Left renal cortex interstitium (tissue), 4 donors: ENCODE measurements around the gene DIPK1B. TPM values are rescaled to one million over a fixed set of nuclear protein-coding genes. Genes with fewer than 3 reads are reported as not detected.

Experiments used
- DNase-seq, 4 donors: peaks; one replicate each; pipeline ENCODE4 v3.0.0-alpha.2; 2013; ENCODE audit warnings: low read depth in 4 of 4, low spot score in 2 of 4, missing footprints in 1 of 4
- polyA plus RNA-seq, 4 donors: library from polyadenylated mRNA; unstranded; fragments of 120-200 nt; gene quantifications; one replicate each; pipeline ENCODE4 v1.2.1, GENCODE V29; 2013; ENCODE audit not compliant: insufficient read length in 4 of 4

DIPK1B gene
- polyA plus RNA-seq, 4 donors = 28.5 to 47.3 (median 40.1) TPM

- no peak for DNase-seq
These were observed 39.8 kb upstream of the DIPK1B start for GRCh38 chr9:136672431-136673087.

- no peak for DNase-seq
These were observed 39.0 kb upstream of the DIPK1B start for GRCh38 chr9:136673088-136673974.

- DNase-seq = no peak
These were observed 38.2 kb upstream of the DIPK1B start for GRCh38 chr9:136673975-136674785.

GRCh38 chr9:136674786-136675349 is 37.5 kb upstream of the DIPK1B start:
- DNase-seq = no peak

- DNase-seq = no peak
These were observed 36.7 kb upstream of the DIPK1B start for GRCh38 chr9:136675477-136676296.

- DNase-seq = no peak
These were observed 36.0 kb upstream of the DIPK1B start for GRCh38 chr9:136676297-136676794.

- DNase-seq = no peak
These were observed 35.3 kb upstream of the DIPK1B start for GRCh38 chr9:136676920-136677686.

- DNase-seq = no peak
These were observed 34.3 kb upstream of the DIPK1B start for GRCh38 chr9:136678034-136678433.

GRCh38 chr9:136678624-136679023 is 33.7 kb upstream of the DIPK1B start:
- DNase-seq = no peak

GRCh38 chr9:136679431-136679941 is 32.9 kb upstream of the DIPK1B start:
- DNase-seq = no peak

- no peak for DNase-seq
These were observed 31.3 kb upstream of the DIPK1B start for GRCh38 chr9:136681029-136681428.

- no peak for DNase-seq
These were observed 30.2 kb upstream of the DIPK1B start for GRCh38 chr9:136681945-136682699.

GRCh38 chr9:136682710-136683109 is 29.7 kb upstream of the DIPK1B start:
- DNase-seq = no peak

GRCh38 chr9:136683173-136683745 is 29.1 kb upstream of the DIPK1B start:
- DNase-seq = no peak

- DNase-seq = no peak
These were observed 28.6 kb upstream of the DIPK1B start for GRCh38 chr9:136683755-136684154.

GRCh38 chr9:136684339-136684738 is 28.0 kb upstream of the DIPK1B start:
- DNase-seq = no peak

- no peak for DNase-seq
These were observed 27.6 kb upstream of the DIPK1B start for GRCh38 chr9:136684799-136685198.

- no peak for DNase-seq
These were observed 27.2 kb upstream of the DIPK1B start for GRCh38 chr9:136685216-136685615.
